CD1c-positive myeloid dendritic cell (primary cell): ENCODE data around the gene GRN.
A peak's percentile ranks its signal among the peaks of the same experiment; 100 is the strongest.
"Not testable (repeated sequence)": the region's sequence is repeated elsewhere in the genome, so short reads cannot be mapped to it uniquely, and the experiment has no call there.

Source experiments
- DNase-seq: peaks from one replicate; pipeline ENCODE4 v3.0.0-alpha.2; 2016; ENCODE audit errors: extremely low spot score

Gene GRN

DNA sequence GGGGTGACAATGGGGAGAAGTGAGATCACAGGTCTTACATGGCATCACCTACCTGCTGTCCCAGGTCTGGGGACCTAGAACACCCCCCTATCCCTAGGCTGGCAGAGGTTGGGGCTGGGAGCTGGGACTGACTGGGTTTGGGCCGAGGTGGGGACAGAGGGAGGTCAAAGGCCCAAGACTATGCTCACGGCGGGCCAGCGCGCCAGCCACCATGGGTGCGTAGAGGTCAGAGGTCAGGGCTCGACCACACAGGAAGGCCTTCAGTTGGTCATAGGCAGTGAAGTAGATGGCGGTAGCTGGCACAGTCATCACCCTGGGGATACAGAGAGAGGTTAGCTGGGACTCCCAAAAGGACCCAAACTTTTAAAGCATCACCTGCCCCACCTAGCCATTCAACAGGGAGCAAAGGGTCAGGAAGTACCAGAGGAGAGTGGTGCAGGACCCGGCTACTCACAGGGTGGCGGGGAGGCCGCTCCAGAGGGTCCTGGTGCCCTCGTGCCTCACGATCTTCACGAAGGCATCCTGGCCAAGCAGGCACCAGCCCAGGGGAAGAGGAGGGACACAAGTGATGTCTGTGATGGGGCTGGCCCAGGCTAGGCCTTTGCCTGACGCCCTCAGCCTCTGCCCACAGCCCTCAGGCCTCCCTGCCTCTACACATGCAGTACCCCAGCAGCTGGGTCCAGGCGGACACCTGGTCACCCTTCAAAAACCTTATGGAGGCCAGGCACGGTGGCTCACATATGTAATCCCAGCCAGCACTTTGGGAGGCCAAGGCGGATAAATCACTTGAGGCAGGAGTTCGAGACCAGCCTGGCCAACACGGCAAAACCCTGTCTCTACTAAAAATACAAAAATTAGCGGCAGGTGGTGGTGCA, 23.6 kb upstream of the GRN start:
- no peak for DNase-seq

DNA sequence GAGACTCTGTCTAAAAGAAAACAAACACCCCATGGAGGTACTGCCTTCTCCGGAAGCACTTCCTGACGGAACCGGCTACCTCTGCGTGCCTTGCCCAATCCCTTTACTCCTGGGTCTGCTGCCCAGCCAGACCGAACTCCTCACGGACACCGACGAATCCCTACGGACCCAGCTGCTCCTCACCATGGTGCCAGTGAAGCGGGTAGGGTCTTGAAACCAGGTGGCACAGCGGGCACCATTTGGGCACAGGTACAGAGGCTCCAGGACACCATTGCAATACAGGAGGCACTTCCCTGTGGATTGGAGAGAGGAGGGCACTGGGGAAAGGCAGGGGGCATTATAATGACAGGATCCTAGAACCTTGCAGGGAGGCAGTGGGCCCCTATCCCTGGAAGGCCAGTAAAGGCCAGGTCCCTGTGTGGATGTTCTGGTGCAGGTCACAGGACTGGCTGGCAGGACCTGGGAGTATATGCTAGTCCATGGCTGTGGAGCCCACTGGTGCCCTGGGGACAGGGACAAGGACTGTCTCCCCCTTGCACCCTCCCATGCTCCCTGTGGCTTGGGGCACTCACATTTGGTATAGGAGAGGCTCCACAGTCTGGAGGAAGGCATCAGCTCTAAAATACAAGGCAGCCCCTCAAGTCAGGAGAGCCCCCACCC, 22.7 kb upstream of the GRN start:
- DNase-seq, result no peak

DNA sequence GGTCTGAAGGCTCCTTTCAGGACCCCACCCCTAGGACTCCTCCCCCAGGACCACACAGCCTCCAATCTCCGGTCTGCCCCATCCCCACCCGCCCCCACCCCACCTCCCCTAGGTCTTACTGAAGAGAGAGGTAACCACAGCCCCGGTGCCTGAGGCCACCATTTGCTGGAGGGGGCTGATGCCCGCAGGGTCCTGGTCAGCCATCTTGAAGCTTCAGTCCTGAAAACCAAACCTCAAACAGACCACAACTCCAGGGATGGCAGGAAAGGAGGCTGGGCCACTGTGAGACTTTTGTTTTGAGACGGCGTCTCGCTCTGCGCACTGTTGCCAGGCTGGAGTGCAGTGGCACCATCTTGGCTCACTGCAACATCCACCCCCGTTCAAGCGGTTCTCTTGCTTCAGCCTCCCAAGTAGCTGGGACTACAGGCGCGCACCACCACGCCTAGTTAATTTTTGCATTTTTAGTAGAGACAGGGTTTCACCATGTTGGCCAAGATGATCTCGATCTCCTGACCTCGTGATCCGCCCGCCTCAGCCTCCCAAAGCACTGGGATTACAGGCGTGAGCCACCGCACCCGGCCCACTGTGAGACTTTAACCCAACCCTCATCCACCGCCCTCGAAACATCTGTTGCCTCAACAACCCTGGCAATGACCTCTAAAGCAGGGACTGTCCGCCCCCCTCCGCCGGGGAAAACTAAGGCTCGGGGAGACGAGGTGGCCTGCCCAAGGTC, 21.6 kb upstream of the GRN start:
- DNase-seq, result no peak

DNA sequence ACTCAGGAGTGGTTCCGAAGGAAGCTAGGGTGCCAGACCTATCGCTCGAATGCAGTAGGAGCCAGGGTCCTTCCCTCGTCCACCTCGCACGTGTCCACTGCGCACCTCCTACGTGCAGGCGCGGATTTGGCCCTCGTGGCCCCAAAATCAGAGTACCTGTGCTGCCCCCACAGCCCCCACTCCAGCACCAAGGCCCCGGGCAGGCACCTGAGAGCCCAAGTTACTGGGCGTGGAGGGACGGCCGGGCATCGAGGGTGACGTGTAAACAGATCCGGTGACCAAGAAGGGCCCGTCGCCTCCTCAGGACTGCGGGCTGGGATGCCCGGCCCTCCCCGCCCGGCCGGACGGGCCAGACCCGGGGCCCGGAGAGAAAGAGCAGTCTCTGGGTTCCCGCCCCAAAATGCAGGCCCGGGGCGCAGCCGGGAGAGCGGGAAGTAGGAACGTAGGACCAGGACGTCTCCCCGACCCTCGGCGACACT, 21.0 kb upstream of the GRN start:
- DNase-seq, result no peak

DNA sequence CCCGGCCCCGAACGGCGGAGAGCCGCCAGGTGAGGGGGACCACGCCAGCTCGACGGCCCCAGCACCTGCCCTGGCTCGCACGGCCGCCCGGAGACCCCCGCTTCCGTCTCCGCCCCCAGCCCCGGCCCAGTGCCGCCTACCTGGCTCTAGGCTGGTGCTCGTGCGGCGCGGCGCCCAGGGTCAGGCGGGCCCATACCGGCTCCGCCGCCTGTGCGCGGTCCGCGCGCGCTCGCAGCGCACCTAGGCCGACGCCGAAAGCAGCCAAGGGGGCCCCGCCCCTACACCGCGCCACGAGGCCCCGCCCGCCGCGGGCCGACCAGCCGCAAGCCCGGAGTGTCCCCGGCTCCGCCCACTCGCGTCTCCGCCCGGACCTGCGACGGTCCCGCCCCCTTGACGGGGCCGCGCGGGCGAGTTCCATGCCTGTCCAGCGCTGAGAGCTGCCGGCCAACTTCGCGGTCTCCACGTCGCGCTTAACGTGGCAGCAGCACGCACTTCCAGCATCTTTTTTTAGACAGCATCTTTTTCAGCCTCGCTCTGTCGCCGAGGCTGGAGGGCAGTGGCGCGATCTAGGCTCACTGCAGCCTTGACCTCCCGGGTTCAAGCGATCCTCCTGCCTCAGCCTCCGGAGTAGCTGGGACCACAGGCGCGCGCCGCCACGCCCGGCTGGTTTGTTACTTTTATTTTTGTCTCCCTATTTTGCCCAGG, 20.4 kb upstream of the GRN start, which contains the start of gene SLC25A39:
Gene SLC25A39, minus strand, starts transcription at position 253 of the 705 bp plus-strand sequence. CDS start 1,261 bp downstream, outside the sequence.
- peak; percentile 98 for DNase-seq

DNA sequence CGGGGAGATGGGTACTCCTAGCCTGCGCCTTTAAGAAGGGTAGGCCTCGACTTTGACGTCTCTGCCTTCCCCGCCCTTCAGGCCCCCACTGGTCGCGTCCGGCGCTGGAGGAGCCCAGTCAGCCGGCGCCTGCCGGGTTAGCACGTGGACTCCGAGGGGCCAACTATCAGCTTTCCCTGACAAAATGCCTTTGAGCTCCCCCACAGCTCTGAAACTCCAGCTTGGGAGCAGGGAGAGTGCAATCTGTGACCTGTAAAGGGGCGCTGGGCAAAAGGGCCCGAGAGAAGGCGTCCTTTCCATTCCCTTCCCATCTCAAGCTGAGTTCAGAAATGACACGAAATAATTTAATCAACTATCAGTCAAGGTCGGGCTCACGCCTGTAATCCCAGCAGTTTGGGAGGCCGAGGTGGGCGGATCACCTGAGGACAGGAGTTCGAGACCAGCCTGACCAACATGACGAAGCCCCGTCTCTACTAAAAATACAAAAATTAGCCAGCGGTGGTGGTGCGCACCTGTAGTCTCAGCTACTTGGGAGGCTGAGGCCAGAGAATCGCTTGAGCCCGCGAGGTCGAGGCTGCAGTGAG, 18.1 kb upstream of the GRN start:
- peak; percentile 97 for DNase-seq

DNA sequence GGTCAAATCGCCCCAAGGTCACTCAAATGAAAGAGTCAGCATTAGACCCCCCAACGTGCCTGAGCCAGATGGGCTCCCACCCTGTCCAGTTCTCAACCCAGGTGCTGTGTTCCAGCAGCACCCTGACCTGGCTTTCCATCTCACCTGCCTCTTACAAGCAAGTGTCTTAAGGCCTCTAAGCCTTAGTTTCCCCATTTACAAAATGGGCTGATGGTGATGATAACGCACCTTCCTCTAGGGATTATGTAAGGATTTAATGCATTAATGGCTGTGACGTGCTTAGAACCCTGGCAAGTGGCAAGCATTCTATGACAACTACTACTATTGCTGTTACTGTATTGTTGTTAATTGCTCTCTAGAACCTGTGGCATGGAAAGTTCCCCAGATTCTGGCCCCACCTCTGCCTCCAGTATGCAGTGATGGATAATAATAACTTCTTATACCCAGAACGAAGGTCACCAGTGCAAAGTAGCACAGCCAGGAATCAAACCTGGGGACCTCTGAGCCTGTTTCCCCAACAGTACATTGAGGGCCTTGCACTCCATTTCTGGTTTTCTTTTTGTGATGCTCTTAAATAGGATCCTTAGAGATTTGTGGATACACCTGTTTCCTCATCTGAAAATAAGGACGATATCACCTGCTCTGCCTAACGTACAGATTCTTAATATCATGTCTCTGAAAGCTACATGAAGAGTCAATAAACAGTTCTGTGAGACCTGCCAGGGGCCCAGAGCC, 17.2 kb upstream of the GRN start:
- no peak for DNase-seq

DNA sequence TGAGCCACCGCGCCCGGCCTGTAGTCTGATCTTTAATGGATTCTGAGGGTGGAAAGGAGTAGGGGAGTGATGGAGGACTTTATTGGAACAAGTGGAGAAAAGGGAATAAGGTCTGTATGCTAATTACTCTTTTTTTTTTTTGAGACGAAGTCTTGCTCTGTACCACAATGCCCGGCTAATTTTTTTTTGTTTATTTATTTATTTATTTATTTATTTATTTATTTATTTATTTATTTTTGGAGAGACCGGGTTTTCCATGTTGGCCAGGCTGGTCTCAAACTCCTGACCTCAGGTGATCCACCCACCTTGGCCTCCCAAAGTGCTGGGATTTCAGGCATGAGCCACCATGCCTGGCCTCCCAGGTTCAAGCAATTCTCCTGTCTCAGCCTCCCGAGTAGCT, 15.6 kb upstream of the GRN start:
- DNase-seq, result not testable (repeated sequence)

DNA sequence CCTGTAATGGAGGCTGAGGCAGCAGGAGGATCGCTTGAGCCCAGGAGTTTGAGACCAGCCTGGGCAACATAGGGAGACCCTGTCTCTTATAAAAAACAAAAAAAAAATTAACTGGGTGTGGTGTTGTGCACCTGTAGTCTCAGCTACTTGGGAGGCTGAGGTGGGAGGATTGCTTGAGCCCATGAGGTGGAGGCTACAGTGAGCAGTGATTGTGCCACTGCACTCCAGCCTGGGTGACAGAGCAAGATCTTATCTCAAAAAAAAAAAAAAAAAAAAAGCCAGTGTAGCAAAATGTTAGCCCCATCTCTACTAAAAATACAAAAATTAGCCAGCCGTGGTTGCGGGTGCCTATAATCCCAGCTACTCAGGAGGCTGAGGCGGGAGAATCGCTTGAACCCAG, 14.8 kb upstream of the GRN start:
- not testable (repeated sequence) for DNase-seq

DNA sequence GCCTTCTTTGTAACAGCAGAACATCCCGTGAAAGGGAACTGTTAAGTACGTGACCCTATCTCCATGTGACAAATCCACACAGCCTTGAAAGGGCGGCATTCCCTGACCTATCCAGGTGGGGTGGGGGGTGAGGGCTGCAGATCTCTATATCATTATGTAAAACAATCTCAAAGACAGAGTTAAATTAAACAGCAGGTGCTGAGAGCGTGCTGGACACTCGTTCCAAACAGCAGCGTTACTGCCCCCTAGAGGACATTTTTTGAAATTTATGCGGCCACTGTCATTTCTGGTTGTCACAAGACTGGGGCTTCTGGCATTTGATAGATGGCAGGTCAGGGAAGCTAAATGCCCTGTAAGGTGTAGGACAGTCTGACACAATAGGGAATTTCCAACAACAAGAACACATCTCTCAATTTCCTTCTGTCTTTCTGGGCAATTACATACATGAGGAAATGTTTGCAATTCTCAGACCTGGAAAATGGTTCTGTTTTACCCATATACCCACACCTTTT, 13.8 kb upstream of the GRN start:
- DNase-seq, result peak; percentile 94

DNA sequence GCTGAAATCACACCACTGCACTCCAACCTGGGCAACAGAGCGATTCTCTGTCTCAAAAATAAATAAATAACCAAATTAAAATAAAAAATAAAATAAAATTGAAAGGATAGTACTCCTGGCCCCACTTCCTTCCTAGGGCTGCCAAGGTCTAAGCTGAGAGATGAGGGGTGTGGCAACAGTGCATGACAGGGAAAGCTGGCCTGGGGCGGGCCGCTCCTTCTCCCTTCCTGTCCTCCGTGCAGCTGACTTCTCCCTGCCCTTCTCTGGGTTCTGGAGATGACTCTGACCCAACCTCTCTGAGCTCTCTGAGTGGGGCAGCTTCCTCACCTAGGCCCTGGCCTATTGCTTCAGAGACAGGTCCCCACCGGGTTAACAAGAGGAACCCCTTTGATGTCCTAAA, 11.7 kb upstream of the GRN start:
- DNase-seq, result peak; percentile 78

DNA sequence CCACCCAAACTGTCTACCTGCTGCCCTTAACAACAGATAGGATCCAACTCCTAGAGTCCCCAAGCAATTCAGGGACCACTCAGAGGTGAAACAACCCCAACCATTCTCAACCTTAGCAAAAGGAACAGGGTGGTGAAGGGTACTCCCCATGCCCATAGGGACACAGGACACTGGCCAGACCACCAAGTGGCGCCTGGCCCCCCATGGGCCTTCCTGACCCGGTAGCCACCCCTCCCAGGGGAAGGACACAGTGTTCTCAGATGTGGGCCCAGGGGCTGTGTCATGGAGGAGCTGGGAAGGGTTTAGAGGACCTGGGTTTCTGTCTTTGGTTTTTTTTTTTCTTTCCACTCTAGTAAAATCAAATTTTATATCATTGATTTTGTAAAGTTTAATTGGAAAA, 10.8 kb upstream of the GRN start:
- no peak for DNase-seq

DNA sequence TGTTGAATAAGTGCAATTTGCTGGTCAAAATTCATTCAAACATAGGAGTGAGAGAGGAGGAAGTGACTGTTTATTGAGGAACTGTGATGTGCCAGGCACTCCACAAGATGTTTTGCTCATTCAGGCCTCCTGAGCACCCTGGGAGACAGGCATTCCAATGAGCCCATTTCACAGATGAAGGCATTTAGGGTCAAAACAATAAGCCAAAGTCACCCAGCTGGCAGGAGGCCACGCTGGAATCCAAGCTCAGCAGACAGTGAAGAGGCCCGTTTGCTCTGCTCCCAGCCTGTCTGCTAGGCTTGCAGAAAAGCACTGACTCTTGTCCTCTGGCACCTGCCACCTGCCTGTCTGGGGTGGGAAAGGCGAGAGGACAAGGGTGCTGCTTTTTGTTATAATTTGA, 10.4 kb upstream of the GRN start:
- DNase-seq, result peak; percentile 52

DNA sequence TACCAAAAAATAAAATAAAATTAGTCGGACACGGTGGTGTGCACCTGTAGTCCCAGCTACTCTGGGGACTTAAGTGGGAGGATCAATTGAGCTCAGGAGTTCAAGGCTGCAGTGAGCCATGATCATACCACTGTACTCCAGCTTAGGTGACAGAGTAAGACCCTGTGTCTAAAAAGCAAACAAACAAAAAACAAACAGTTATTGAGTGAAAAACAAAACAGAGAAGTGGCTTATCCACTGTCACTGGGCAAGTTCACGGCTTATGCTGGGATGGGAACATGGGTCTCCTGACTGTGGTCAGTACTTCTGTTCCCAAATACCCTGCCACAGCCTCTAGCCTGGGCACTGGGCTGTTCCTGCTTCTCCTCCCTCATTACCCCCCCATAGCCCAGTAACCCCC, 9.5 kb upstream of the GRN start:
- DNase-seq, result peak; percentile 40

DNA sequence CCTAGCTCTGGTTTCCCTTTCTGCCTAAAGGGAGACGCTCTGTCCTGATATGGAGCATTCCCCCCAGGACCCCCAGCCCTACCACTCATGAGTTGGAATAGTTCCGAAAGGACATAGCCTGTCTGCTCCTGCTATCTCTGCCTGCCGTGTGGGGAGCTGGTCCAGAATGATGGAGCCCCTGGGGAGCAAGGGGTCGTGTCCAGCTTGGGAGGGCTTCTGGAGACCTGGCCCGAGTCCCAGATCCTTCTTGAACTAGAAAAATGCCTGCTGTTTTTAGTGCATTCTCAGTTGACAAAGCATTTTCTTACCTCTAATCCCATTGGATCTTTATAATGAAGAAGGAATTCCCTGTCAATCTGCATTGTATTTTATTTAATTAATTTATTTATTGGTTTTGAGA, 9.1 kb upstream of the GRN start:
- no peak for DNase-seq

DNA sequence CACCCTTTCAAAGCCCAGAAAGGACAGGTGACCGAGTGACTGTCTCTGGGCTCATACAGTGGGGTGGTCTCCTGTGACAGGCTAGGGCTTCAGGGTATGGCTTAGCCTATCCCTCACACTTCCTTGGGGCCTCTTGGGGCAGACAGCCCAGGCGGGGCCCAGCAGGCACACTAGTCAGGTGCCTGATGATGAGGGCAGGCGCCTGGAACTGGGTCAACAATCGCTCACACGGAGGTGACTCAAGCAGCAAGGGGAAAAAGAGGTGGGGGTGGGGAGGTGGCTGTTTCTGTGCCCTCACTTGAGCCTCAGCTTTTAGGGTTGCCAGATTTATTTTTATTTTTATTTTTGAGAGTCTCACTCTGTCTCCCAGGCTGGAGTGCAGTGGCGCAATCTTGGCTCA, 6.4 kb upstream of the GRN start:
- peak; percentile 36 for DNase-seq

DNA sequence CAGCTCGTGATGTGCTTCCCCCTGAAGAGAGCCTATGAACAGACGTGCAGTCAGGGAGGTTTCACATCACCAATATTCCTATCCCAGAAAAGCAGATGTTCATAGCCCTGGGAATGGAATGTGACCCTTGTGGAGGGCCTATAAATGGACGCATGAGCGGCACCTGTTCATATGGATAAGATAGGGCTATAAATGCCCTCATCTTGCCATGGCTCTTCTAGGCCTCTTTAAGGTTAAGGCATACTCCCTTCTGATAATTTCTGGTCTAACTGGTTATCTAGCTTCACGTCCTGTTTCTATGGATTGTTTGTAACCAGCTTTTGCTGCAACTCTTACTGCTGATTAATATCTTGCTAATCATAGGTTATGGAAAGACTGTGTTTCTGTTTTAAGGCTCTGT, 4.5 kb upstream of the GRN start:
- DNase-seq, result not testable (repeated sequence)

DNA sequence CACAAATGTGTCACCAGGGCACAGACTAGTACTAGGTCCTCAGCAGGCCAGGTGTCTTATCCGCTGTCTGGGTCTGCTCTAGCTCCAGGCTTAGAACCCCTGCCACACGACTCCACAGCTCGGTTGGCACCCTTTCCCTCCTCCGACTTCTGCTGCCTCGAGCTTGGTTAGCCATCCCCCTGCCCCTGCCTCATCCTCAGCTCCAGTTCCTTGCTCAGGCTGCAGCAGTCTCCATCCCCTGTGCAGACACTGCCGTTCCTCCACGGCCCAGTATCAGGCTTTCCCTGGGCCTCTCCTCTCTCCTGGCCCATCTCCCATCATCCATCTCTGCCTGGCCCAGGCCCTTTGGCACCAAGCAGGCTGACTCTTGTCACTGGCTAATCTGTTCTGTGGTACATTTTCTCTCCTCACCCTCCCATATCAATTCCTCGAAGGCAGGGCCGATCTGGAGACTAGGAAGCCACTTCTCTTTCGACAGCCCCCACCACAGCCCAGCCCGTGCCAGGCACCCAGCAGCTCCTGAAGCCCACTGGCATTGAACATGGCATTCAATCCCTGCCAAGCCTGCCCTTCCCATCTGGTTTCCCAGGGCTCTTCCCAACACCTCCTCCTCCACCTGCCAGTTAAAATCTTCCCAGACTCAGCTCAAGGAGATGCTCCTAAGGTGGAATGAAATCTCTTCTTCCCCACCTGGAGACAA, 1.4 kb upstream of the GRN start:
- no peak for DNase-seq

DNA sequence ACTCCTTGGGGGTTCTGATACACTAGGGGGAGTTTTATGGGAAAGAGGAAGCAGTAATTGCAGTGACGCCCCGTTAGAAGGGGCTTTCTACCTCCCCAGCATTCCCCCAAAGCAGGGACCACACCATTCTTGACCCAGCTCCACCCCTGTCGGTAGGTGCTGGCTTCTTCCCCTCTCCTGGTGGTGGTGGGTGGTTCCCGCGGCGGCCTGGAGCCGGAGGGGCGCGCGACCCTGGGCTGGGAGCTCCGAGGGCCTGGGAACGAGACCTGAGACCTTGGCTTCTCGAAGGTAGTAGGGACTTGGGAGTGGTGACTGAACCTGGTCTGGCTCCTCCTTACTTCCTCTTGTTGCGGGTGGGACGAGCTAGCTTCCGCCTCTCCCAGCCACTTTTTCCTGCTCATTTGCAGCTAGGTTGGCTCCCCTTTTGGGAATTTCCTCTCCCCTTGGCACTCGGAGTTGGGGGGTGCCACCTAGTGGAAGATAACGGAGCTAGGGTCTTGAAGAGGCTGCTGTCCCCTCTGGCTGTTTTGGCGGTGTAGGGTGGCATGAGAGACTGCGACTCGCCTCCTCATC, 438 bp downstream of the GRN start:
- peak; percentile 70 for DNase-seq
